Peyer's patch (tissue), 4 donors: ENCODE data around the gene OR7G3. TPM values are rescaled to one million over a fixed set of nuclear protein-coding genes. Genes with fewer than 3 reads are reported as not detected.

Experiments used
- DNase-seq, 3 donors: peaks; one replicate each; pipeline ENCODE4 v3.0.0-alpha.2; 2017 to 2019
- H3K27ac ChIP-seq, 4 donors: fragments of 200-600 bp; sonication (generic); one replicate each; pipeline ENCODE4 v1.5.1; 2016 to 2019
- H3K27me3 ChIP-seq, 2 donors: fragments of 200-600 bp; sonication (generic); one replicate each; pipeline ENCODE4 v1.5.1; 2019
- H3K36me3 ChIP-seq, 3 donors: fragments of 200-600 bp; sonication (generic); one replicate each; pipeline ENCODE4 v1.5.1; 2016 to 2019
- H3K4me1 ChIP-seq, 4 donors: fragments of 200-600 bp; sonication (generic); one replicate each; pipeline ENCODE4 v1.5.1; 2016 to 2019
- H3K4me3 ChIP-seq, 4 donors: fragments of 200-600 bp; sonication (generic); 1 replicate in 3 of 4; 2 replicates in 1 of 4; pipeline ENCODE4 v1.5.1; 2016 to 2019; ENCODE audit warnings: mild to moderate bottlenecking in 1 of 4
- H3K9me3 ChIP-seq, 4 donors: fragments of 200-600 bp; sonication (generic); one replicate each; pipeline ENCODE4 v1.5.1; 2016 to 2019; ENCODE audit warnings: mild to moderate bottlenecking in 1 of 4
- CTCF ChIP-seq, 6 experiments: fragments of 450-650 bp in 4 of 6; fragments of 200-600 bp in 2 of 6; sonication (generic) in 1 of 6; IDR thresholded peaks; one replicate each; pipeline ENCODE4 v1.5.1; 2017 to 2019; ENCODE audit warnings: antibody characterized with exemption in 6 of 6, mild to moderate bottlenecking in 3 of 6, moderate library complexity in 1 of 6
- POLR2A ChIP-seq, 2 donors: fragments of 450-650 bp; IDR thresholded peaks; one replicate each; pipeline ENCODE4 v1.5.1; 2017; ENCODE audit warnings: antibody characterized with exemption in 2 of 2, mild to moderate bottlenecking in 2 of 2, moderate library complexity in 2 of 2
- total RNA-seq, 4 donors: library from RNA; depleted of rRNA; stranded (reverse); fragments of >200 nt; gene quantifications; one replicate each; pipeline ENCODE4 v1.1.0, GENCODE V29; 2016

Gene OR7G3
- total RNA-seq, 4 donors from 2014 or later: not detected

GRCh38 chr19:9161427-9161826 lies 34.7 kb upstream of the OR7G3 start:
- TF ChIP-seq CTCF (IDR thresholded peaks at IDR 0.05) (no peak), POLR2A (IDR thresholded peaks at IDR 0.05) (no peak)
- H3K36me3 ChIP-seq: peaks cover 0 to 92% (median 9%) of the 10 kb centered on the region in 3 donors
- H3K9me3 ChIP-seq: peaks cover 0 to 39% (median 8%) of the 10 kb centered on the region in 4 donors
- no peaks in the 10 kb centered on the region for H3K4me1 ChIP-seq
- no peaks in the 10 kb centered on the region for H3K27me3 ChIP-seq
- H3K27ac ChIP-seq: no peak overlapping the region
- no peak overlapping the region for H3K4me3 ChIP-seq
- no peak for DNase-seq

- no peak for DNase-seq
- no peaks in the 10 kb centered on the region for H3K27me3 ChIP-seq
- no peak overlapping the region for H3K27ac ChIP-seq
- peaks cover 0 to 45% (median 8%) of the 10 kb centered on the region in 4 donors for H3K9me3 ChIP-seq
- H3K4me3 ChIP-seq: no peak overlapping the region
- TF ChIP-seq CTCF (IDR thresholded peaks at IDR 0.05) (no peak), POLR2A (IDR thresholded peaks at IDR 0.05) (no peak)
- no peaks in the 10 kb centered on the region for H3K4me1 ChIP-seq
- H3K36me3 ChIP-seq: peaks cover 0 to 94% (median 9%) of the 10 kb centered on the region in 3 donors
Observed at GRCh38 chr19:9159891-9160290, 33.1 kb upstream of the OR7G3 start.

GRCh38 chr19:9156304-9156703 lies 29.6 kb upstream of the OR7G3 start:
- Histone ChIP-seq H3K27me3 (no peaks in the 10 kb centered on the region), H3K27ac (peak overlapping the region in 1 of 4 donors; percentile 10), H3K9me3 (peaks cover 0 to 46% (median 6%) of the 10 kb centered on the region in 4 donors), H3K36me3 (peaks cover 0 to 74% (median 9%) of the 10 kb centered on the region in 3 donors), H3K4me3 (no peak overlapping the region), H3K4me1 (no peaks in the 10 kb centered on the region)
- TF ChIP-seq CTCF (IDR thresholded peaks at IDR 0.05): no peak
- TF ChIP-seq POLR2A (IDR thresholded peaks at IDR 0.05): no peak
- DNase-seq: no peak

GRCh38 chr19:9155591-9155990 lies 28.8 kb upstream of the OR7G3 start:
- H3K27ac ChIP-seq: peak overlapping the region in 1 of 4 donors; percentile 10
- H3K27me3 ChIP-seq: no peaks in the 10 kb centered on the region
- no peaks in the 10 kb centered on the region for H3K4me1 ChIP-seq
- no peak for DNase-seq
- peaks cover 0 to 39% (median under 1%) of the 10 kb centered on the region in 4 donors for H3K9me3 ChIP-seq
- H3K4me3 ChIP-seq: no peak overlapping the region
- TF ChIP-seq CTCF (IDR thresholded peaks at IDR 0.05): no peak
- TF ChIP-seq POLR2A (IDR thresholded peaks at IDR 0.05): no peak
- H3K36me3 ChIP-seq: peaks cover 0 to 67% (median 6%) of the 10 kb centered on the region in 3 donors

GRCh38 chr19:9151367-9151766 lies 24.6 kb upstream of the OR7G3 start:
- Histone ChIP-seq H3K27me3 (no peaks in the 10 kb centered on the region), H3K27ac (no peak overlapping the region), H3K36me3 (peaks cover 0 to 44% (median 0%) of the 10 kb centered on the region in 3 donors), H3K9me3 (peaks cover 0 to 21% (median 0%) of the 10 kb centered on the region in 4 donors), H3K4me3 (no peak overlapping the region), H3K4me1 (no peaks in the 10 kb centered on the region)
- TF ChIP-seq CTCF (IDR thresholded peaks at IDR 0.05) (no peak), POLR2A (IDR thresholded peaks at IDR 0.05) (no peak)
- no peak for DNase-seq

GRCh38 chr19:9150650-9151049 lies 23.9 kb upstream of the OR7G3 start:
- peaks cover 0 to 38% (median 0%) of the 10 kb centered on the region in 3 donors for H3K36me3 ChIP-seq
- no peak overlapping the region for H3K27ac ChIP-seq
- no peak for TF ChIP-seq POLR2A (IDR thresholded peaks at IDR 0.05)
- TF ChIP-seq CTCF (IDR thresholded peaks at IDR 0.05): no peak
- H3K9me3 ChIP-seq: peaks cover 0 to 21% (median 0%) of the 10 kb centered on the region in 4 donors
- no peak for DNase-seq
- no peaks in the 10 kb centered on the region for H3K4me1 ChIP-seq
- H3K4me3 ChIP-seq: no peak overlapping the region
- H3K27me3 ChIP-seq: no peaks in the 10 kb centered on the region
